Measurements from ENCODE around the gene SHC2. TPM values are rescaled to one million over a fixed set of nuclear protein-coding genes. Genes with fewer than 3 reads are reported as not detected.
"Not testable (repeated sequence)": the region's sequence is repeated elsewhere in the genome, so short reads cannot be mapped to it uniquely, and the experiment has no call there.

SHC2 gene
- total RNA-seq, 1 donor from 2014 or later: 26.0 TPM

DNA sequence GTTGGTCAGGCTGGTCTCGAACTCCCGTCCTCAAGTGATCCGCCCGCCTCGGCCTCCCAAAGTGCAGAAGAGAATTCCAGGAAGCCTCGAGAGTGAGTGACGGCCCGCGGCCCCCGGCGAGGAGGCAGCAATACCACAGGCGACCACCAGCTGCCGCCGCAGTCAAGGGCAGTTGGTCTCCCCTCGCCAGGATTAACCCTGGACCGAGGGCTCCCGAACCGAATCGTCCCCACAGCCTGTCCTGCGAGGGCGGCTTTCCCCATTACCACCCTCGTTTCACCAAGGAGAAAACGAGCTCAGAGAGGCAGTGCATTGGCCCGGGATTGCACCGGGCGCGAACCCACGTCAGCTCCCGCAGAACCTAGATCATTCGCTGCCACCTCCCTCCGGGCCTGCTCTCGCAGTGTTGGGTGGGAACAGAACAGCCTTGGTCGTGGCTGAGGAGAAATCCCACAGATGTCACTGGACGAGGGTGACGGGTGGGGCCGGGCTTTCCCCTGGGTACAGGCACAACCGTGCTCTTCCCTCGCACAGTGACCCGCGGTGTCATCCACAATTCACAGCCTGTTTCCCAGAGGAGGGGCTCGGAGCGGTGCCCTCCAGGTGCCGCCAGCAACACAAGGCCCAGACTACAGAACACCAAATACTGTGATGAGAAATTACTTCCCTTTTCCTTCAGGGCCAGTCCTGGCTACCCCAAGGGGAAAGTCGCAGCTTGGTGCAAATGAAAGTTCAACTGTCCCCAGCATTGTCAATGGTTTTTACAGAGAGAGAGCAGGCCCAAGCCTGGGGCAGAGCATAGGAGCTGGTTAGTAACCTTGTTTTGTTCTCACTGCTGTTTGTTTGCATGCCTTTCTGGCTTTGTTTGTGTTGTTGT, 76.7 kb downstream of the SHC2 start:
- TF ChIP-seq CTCF (IDR thresholded peaks at IDR 0.05): no peak
- no peak for TF ChIP-seq POLR2AphosphoS5 (IDR thresholded peaks at IDR 0.05; ENCODE audit: insufficient read depth in 1 of 2, low read depth in 1 of 2)
- no peak for TF ChIP-seq POLR2A (IDR thresholded peaks at IDR 0.05)
- no peak overlapping the region for H3K4me3 ChIP-seq
- no peaks in the 10 kb centered on the region for H3K9me3 ChIP-seq
- H3K36me3 ChIP-seq: no peaks in the 10 kb centered on the region
- intact Hi-C loops (cut with DNase I): no loop called here
- no peaks in the 10 kb centered on the region for H3K4me1 ChIP-seq
- peaks cover 4% of the 10 kb centered on the region for H3K27me3 ChIP-seq
- DNase-seq (ENCODE audit: extremely low spot score in 2 of 2): no peak
- no peak overlapping the region for H3K27ac ChIP-seq

DNA sequence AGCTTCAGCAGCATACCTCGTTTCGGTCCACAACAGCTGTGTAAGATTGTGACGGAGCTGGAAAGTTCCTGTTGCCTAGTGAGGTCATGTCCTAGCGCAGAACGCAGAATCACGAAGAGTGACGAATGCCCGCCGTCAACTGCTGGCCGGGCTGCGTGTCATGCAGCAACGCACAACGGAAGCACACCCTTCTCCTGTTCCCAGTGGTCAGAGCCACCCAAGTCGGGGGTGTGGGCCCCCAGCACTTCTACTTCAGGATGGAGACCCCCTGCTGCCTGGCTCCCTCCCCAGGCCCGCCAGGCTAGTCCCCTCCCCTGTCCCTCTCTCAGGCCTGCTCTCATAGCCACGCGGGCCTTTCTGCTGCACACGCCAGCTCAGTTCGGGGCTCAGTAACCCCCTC, 77.8 kb downstream of the SHC2 start:
- no peaks in the 10 kb centered on the region for H3K36me3 ChIP-seq
- no peak overlapping the region for H3K4me3 ChIP-seq
- intact Hi-C loops (cut with DNase I): no loop called here
- TF ChIP-seq POLR2AphosphoS5 (IDR thresholded peaks at IDR 0.05; ENCODE audit: insufficient read depth in 1 of 2, low read depth in 1 of 2) (no peak), POLR2A (IDR thresholded peaks at IDR 0.05) (no peak), CTCF (IDR thresholded peaks at IDR 0.05) (no peak)
- no peaks in the 10 kb centered on the region for H3K4me1 ChIP-seq
- H3K9me3 ChIP-seq: no peaks in the 10 kb centered on the region
- DNase-seq (ENCODE audit: extremely low spot score in 2 of 2): no peak
- H3K27ac ChIP-seq: no peak overlapping the region
- peaks cover 4% of the 10 kb centered on the region for H3K27me3 ChIP-seq

DNA sequence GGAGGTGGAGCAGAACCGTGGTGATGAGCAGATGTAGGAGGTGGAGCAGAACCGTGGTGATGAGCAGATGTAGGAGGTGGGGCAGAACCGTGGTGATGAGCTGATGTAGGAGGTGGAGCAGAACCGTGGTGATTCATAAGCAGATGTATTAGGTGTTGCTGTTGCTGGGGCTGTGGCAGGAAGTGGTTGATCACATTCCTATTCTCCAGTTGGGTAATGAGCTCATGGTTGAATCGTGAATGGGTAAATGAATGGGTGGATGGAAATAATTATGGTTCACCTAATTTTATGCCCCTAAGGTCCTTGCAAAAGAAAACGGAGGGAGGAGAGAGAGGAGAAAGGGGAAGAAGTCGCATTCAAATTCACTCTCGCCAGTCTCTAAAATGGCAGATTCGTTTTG, 78.3 kb downstream of the SHC2 start:
- H3K27me3 ChIP-seq; H3K9me3 ChIP-seq; H3K4me1 ChIP-seq; intact Hi-C loops (cut with DNase I); DNase-seq (ENCODE audit: extremely low spot score in 2 of 2); H3K36me3 ChIP-seq; H3K27ac ChIP-seq; H3K4me3 ChIP-seq: not testable (repeated sequence)

GRCh38 chr19:381901-382300, 78.9 kb downstream of the SHC2 start:
- H3K27ac ChIP-seq; DNase-seq (ENCODE audit: extremely low spot score in 2 of 2); H3K9me3 ChIP-seq; H3K36me3 ChIP-seq; intact Hi-C loops (cut with DNase I); H3K4me1 ChIP-seq; H3K27me3 ChIP-seq; H3K4me3 ChIP-seq: not testable (repeated sequence)

DNA sequence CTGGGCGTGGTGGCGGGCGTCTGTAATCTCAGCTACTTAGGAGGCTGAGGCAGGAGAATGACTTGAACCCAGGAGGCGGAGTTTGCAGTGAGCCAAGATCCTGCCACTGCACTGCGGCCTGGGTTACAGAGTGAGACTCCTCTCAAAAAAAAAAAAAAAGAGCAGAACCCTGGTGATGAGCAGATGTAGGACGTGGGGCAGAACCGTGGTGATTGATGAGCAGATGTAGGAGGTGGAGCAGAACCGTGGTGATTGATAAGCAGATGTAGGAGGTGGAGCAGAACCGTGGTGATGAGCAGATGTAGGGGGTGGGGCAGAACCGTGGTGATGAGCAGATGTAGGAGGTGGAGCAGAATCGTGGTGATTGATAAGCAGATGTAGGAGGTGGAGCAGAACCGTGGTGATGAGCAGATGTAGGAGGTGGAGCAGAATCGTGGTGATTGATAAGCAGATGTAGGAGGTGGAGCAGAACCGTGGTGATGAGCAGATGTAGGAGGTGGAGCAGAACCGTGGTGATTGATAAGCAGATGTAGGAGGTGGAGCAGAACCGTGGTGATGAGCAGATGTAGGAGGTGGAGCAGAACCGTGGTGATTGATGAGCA, 80.1 kb downstream of the SHC2 start:
- H3K27me3 ChIP-seq; H3K4me3 ChIP-seq; H3K9me3 ChIP-seq; H3K36me3 ChIP-seq; H3K4me1 ChIP-seq; intact Hi-C loops (cut with DNase I); DNase-seq (ENCODE audit: extremely low spot score in 2 of 2); H3K27ac ChIP-seq: not testable (repeated sequence)

GRCh38 chr19:379796-380195, 81.0 kb downstream of the SHC2 start:
- Histone ChIP-seq H3K4me1 (peaks cover 3% of the 10 kb centered on the region), H3K4me3 (no peak overlapping the region), H3K36me3 (no peaks in the 10 kb centered on the region), H3K9me3 (no peaks in the 10 kb centered on the region), H3K27me3 (peaks cover 4% of the 10 kb centered on the region), H3K27ac (no peak overlapping the region)
- intact Hi-C loops (cut with DNase I): no loop called here
- no peak for DNase-seq (ENCODE audit: extremely low spot score in 2 of 2)
- no peak for TF ChIP-seq CTCF (IDR thresholded peaks at IDR 0.05)
- no peak for TF ChIP-seq POLR2AphosphoS5 (IDR thresholded peaks at IDR 0.05; ENCODE audit: insufficient read depth in 1 of 2, low read depth in 1 of 2)
- TF ChIP-seq POLR2A (IDR thresholded peaks at IDR 0.05): no peak

Data from vagina (tissue), 2 donors.